ENCODE data around the gene GFPT2.

The GFPT2 gene

GRCh38 chr5:180328296-180329137 is 24.6 kb downstream of the GFPT2 start:
- H3K9me3 ChIP-seq (ENCODE audit: insufficient read depth, low read length) = no peaks in the 10 kb centered on the region
- no peak overlapping the region for H3K4me3 ChIP-seq (ENCODE audit: insufficient read length, low read depth)
- H3K9ac ChIP-seq (ENCODE audit: insufficient read length, low read depth) = no peak overlapping the region
- H3K36me3 ChIP-seq (ENCODE audit: insufficient read depth, insufficient read length, low read length) = peaks cover 76% of the 10 kb centered on the region
- no peak for TF ChIP-seq ZNF274 (IDR thresholded peaks at IDR 0.05; ENCODE audit: low read depth, low read length)
- no peak for TF ChIP-seq SUZ12 (IDR thresholded peaks at IDR 0.05; ENCODE audit: extremely low read depth, insufficient read depth, insufficient read length)
- TF ChIP-seq YY1 (IDR thresholded peaks at IDR 0.05; ENCODE audit: insufficient read depth, insufficient read length) = no peak
- H3K4me1 ChIP-seq (ENCODE audit: insufficient read depth, insufficient read length) = peaks cover 31% of the 10 kb centered on the region
- H3K27me3 ChIP-seq (ENCODE audit: insufficient read depth, insufficient read length) = no peaks in the 10 kb centered on the region
- no peak for DNase-seq (ENCODE audit: low read depth, low spot score)

- H3K27me3 ChIP-seq (ENCODE audit: insufficient read depth, insufficient read length) = no peaks in the 10 kb centered on the region
- no peak overlapping the region for H3K4me3 ChIP-seq (ENCODE audit: insufficient read length, low read depth)
- TF ChIP-seq SUZ12 (IDR thresholded peaks at IDR 0.05; ENCODE audit: extremely low read depth, insufficient read depth, insufficient read length) = no peak
- TF ChIP-seq ZNF274 (IDR thresholded peaks at IDR 0.05; ENCODE audit: low read depth, low read length) = no peak
- no peak for TF ChIP-seq YY1 (IDR thresholded peaks at IDR 0.05; ENCODE audit: insufficient read depth, insufficient read length)
- H3K36me3 ChIP-seq (ENCODE audit: insufficient read depth, insufficient read length, low read length) = peaks cover 85% of the 10 kb centered on the region
- H3K4me1 ChIP-seq (ENCODE audit: insufficient read depth, insufficient read length) = peaks cover 31% of the 10 kb centered on the region
- H3K9me3 ChIP-seq (ENCODE audit: insufficient read depth, low read length) = no peaks in the 10 kb centered on the region
- no peak overlapping the region for H3K9ac ChIP-seq (ENCODE audit: insufficient read length, low read depth)
- DNase-seq (ENCODE audit: low read depth, low spot score) = no peak
These were observed 26.1 kb downstream of the GFPT2 start for GRCh38 chr5:180326989-180327565.

- H3K27me3 ChIP-seq (ENCODE audit: insufficient read depth, insufficient read length) = no peaks in the 10 kb centered on the region
- H3K4me3 ChIP-seq (ENCODE audit: insufficient read length, low read depth) = no peak overlapping the region
- peaks cover 86% of the 10 kb centered on the region for H3K36me3 ChIP-seq (ENCODE audit: insufficient read depth, insufficient read length, low read length)
- DNase-seq (ENCODE audit: low read depth, low spot score) = no peak
- no peaks in the 10 kb centered on the region for H3K9me3 ChIP-seq (ENCODE audit: insufficient read depth, low read length)
- H3K9ac ChIP-seq (ENCODE audit: insufficient read length, low read depth) = no peak overlapping the region
- TF ChIP-seq ZNF274 (IDR thresholded peaks at IDR 0.05; ENCODE audit: low read depth, low read length) = no peak
- TF ChIP-seq SUZ12 (IDR thresholded peaks at IDR 0.05; ENCODE audit: extremely low read depth, insufficient read depth, insufficient read length) = no peak
- no peak for TF ChIP-seq YY1 (IDR thresholded peaks at IDR 0.05; ENCODE audit: insufficient read depth, insufficient read length)
- peaks cover 20% of the 10 kb centered on the region for H3K4me1 ChIP-seq (ENCODE audit: insufficient read depth, insufficient read length)
These were observed 28.6 kb downstream of the GFPT2 start for GRCh38 chr5:180324601-180324950.

- H3K27me3 ChIP-seq (ENCODE audit: insufficient read depth, insufficient read length) = no peaks in the 10 kb centered on the region
- DNase-seq (ENCODE audit: low read depth, low spot score) = no peak
- H3K4me3 ChIP-seq (ENCODE audit: insufficient read length, low read depth) = no peak overlapping the region
- H3K9me3 ChIP-seq (ENCODE audit: insufficient read depth, low read length) = no peaks in the 10 kb centered on the region
- H3K4me1 ChIP-seq (ENCODE audit: insufficient read depth, insufficient read length) = peaks cover 20% of the 10 kb centered on the region
- peaks cover 86% of the 10 kb centered on the region for H3K36me3 ChIP-seq (ENCODE audit: insufficient read depth, insufficient read length, low read length)
- TF ChIP-seq ZNF274 (IDR thresholded peaks at IDR 0.05; ENCODE audit: low read depth, low read length) (no peak), YY1 (IDR thresholded peaks at IDR 0.05; ENCODE audit: insufficient read depth, insufficient read length) (no peak), SUZ12 (IDR thresholded peaks at IDR 0.05; ENCODE audit: extremely low read depth, insufficient read depth, insufficient read length) (no peak)
- no peak overlapping the region for H3K9ac ChIP-seq (ENCODE audit: insufficient read length, low read depth)
These were observed 29.1 kb downstream of the GFPT2 start for GRCh38 chr5:180323941-180324600.

GRCh38 chr5:180323160-180323559 is 30.0 kb downstream of the GFPT2 start:
- peaks cover 86% of the 10 kb centered on the region for H3K36me3 ChIP-seq (ENCODE audit: insufficient read depth, insufficient read length, low read length)
- H3K9ac ChIP-seq (ENCODE audit: insufficient read length, low read depth) = no peak overlapping the region
- H3K4me3 ChIP-seq (ENCODE audit: insufficient read length, low read depth) = no peak overlapping the region
- DNase-seq (ENCODE audit: low read depth, low spot score) = no peak
- H3K4me1 ChIP-seq (ENCODE audit: insufficient read depth, insufficient read length) = peaks cover 18% of the 10 kb centered on the region
- no peaks in the 10 kb centered on the region for H3K27me3 ChIP-seq (ENCODE audit: insufficient read depth, insufficient read length)
- TF ChIP-seq SUZ12 (IDR thresholded peaks at IDR 0.05; ENCODE audit: extremely low read depth, insufficient read depth, insufficient read length) = no peak
- TF ChIP-seq YY1 (IDR thresholded peaks at IDR 0.05; ENCODE audit: insufficient read depth, insufficient read length) = no peak
- TF ChIP-seq ZNF274 (IDR thresholded peaks at IDR 0.05; ENCODE audit: low read depth, low read length) = no peak
- H3K9me3 ChIP-seq (ENCODE audit: insufficient read depth, low read length) = no peaks in the 10 kb centered on the region

- Histone ChIP-seq H3K4me3 (ENCODE audit: insufficient read length, low read depth) (no peak overlapping the region), H3K27me3 (ENCODE audit: insufficient read depth, insufficient read length) (no peaks in the 10 kb centered on the region), H3K9ac (ENCODE audit: insufficient read length, low read depth) (no peak overlapping the region), H3K36me3 (ENCODE audit: insufficient read depth, insufficient read length, low read length) (peaks cover 84% of the 10 kb centered on the region), H3K9me3 (ENCODE audit: insufficient read depth, low read length) (no peaks in the 10 kb centered on the region), H3K4me1 (ENCODE audit: insufficient read depth, insufficient read length) (peaks cover 3% of the 10 kb centered on the region)
- TF ChIP-seq ZNF274 (IDR thresholded peaks at IDR 0.05; ENCODE audit: low read depth, low read length) = no peak
- no peak for TF ChIP-seq SUZ12 (IDR thresholded peaks at IDR 0.05; ENCODE audit: extremely low read depth, insufficient read depth, insufficient read length)
- no peak for TF ChIP-seq YY1 (IDR thresholded peaks at IDR 0.05; ENCODE audit: insufficient read depth, insufficient read length)
- DNase-seq (ENCODE audit: low read depth, low spot score) = no peak
These were observed 34.6 kb downstream of the GFPT2 start for GRCh38 chr5:180318456-180319089.

Data from NT2/D1 (cell line).